WTC11 (cell line): ENCODE measurements around the gene BABAM2.
"Not testable (repeated sequence)": the region's sequence is repeated elsewhere in the genome, so short reads cannot be mapped to it uniquely, and the experiment has no call there.

Source experiments
- ATF3 ChIP-seq: sonication (generic); formaldehyde crosslinking; conservative IDR thresholded peaks from 2 replicates; pipeline ENCODE4 v1.8.1; 2022; ENCODE audit warnings: mild to moderate bottlenecking, missing genetic modification reagents
- CTCF ChIP-seq: fragments of 200-600 bp; IDR thresholded peaks from 2 replicates; pipeline ENCODE4 v1.8.0; 2022; ENCODE audit warnings: antibody characterized with exemption
- ELF4 ChIP-seq: sonication (generic); formaldehyde crosslinking; IDR thresholded peaks from 2 replicates; pipeline ENCODE4 v1.8.1; 2022; ENCODE audit warnings: low read depth, mild to moderate bottlenecking, moderate library complexity, missing genetic modification reagents
- KAT7 ChIP-seq: sonication (generic); formaldehyde crosslinking; IDR thresholded peaks from 2 replicates; pipeline ENCODE4 v1.8.1; 2023; ENCODE audit warnings: missing genetic modification reagents, mild to moderate bottlenecking, borderline replicate concordance
- MAX ChIP-seq: sonication (generic); formaldehyde crosslinking; IDR thresholded peaks from 2 replicates; pipeline ENCODE4 v1.8.0; 2022; ENCODE audit warnings: mild to moderate bottlenecking, missing genetic modification reagents
- MXD4 ChIP-seq: fragments of 250-450 bp; sonication (Bioruptor Pico); IDR thresholded peaks from 2 replicates; pipeline ENCODE4 v1.8.0; 2021; ENCODE audit warnings: mild to moderate bottlenecking, moderate library complexity, borderline replicate concordance
- MYBL2 ChIP-seq: sonication (generic); formaldehyde crosslinking; IDR thresholded peaks from 2 replicates; pipeline ENCODE4 v1.8.1; 2023; ENCODE audit warnings: mild to moderate bottlenecking, moderate library complexity, missing genetic modification reagents
- TEAD4 ChIP-seq: sonication (generic); formaldehyde crosslinking; IDR thresholded peaks from 2 replicates; pipeline ENCODE4 v1.8.0; 2022; ENCODE audit warnings: mild to moderate bottlenecking, missing genetic modification reagents
- USF1 ChIP-seq: sonication (generic); formaldehyde crosslinking; IDR thresholded peaks from 2 replicates; pipeline ENCODE4 v1.8.0; 2022; ENCODE audit warnings: mild to moderate bottlenecking, missing genetic modification reagents

DNA sequence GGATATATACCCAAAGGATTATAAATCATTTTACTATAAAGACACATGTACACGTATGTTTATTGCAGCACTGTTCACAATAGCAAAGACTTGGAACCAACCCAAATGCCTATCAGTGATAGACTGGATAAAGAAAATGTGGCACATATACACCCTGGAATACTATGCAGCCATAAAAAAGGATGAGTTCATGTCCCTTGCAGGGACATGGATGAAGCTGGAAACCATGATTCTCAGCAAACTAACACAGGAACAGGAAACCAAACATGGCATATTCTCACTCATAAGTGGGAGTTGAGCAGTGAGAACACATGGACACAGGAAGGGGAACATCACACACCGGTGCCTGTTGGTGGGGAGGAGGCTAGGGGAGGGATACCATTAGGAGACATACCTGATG, 135.7 kb downstream of the BABAM2 start:
- TF ChIP-seq KAT7; CTCF; MXD4 (CRISPR knock-in tag); ATF3 (CRISPR knock-in tag); MYBL2 (CRISPR knock-in tag); ELF4 (CRISPR knock-in tag); USF1 (CRISPR knock-in tag); MAX (CRISPR knock-in tag); TEAD4 (CRISPR knock-in tag): not testable (repeated sequence)
